Ramos (cell line): ENCODE measurements around the gene CDR2L.
"Not testable (repeated sequence)": the region's sequence is repeated elsewhere in the genome, so short reads cannot be mapped to it uniquely, and the experiment has no call there.

ENCODE experiments used
- in situ Hi-C: fragments of 300-500 bp; cut with MboI; formaldehyde crosslinking; loops from one replicate; pipeline ENCODE4 v1.14.3; 2022; ENCODE audit warnings: low sequenced_read_pairs; ENCODE audit not compliant: unreplicated experiment

Gene CDR2L

GRCh38 chr17:74957935-74958740, 29.3 kb upstream of the CDR2L start:
- in situ Hi-C loops, result no loop called here

GRCh38 chr17:74959826-74960515, 27.5 kb upstream of the CDR2L start:
- in situ Hi-C loops, result no loop called here

GRCh38 chr17:74960570-74961342, 26.7 kb upstream of the CDR2L start:
- in situ Hi-C loops, result no loop called here

DNA sequence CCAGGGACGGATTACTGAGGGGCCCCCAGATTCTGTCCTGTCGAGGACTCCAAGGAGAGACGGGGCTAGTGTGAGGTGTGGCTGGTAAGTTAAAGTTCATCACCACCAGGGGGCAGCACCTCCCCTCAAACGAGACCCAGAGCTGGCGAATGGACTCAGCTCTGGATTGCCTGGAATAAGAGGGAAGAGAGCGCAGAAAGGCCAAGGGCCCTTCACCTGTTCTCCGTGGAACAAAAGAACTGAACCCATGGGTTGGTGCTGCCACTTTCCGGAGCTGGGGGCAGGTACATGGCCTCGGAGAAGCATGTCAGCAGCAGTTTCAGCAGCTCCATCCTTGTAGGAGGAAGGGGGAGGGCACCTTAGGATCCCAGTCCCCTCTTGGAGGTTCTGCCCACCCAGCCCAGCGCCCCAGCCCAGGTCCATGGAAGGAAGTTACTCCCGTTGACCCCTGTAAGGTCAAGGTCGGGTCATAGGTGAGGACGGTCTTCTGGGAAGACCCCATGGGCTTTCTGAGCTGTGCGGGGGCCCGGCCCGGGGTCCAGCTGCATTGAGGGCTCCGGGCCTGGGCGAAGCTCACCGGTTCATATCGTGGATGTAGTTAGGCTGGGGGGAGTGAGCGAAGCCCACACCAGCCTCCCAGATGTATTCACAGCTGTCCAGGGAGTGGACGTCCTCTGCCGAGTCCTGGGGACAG, 25.6 kb upstream of the CDR2L start:
- in situ Hi-C loops, result no loop called here

GRCh38 chr17:74962622-74963394, 24.6 kb upstream of the CDR2L start:
- in situ Hi-C loops, result no loop called here

DNA sequence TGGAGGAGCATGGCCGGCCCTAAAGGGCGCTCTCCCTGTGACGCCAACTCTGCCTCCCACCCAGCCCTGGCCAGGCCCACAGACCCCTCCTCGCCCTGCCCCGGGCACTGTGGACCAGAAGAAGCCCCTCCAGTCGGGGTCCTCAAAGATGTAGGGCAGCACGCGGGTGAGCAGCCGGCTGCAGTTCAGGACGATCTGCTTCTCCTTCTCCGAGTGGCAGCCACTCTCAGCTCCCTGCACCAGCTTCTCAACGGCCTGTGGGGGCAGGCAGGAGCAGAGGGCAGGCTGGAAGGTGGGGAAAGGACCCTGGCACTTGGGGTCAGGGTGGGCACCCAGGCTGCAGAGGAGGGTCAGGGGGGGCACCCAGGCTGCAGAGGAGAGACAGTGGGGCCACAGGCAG, 23.8 kb upstream of the CDR2L start:
- in situ Hi-C loops, result no loop called here

DNA sequence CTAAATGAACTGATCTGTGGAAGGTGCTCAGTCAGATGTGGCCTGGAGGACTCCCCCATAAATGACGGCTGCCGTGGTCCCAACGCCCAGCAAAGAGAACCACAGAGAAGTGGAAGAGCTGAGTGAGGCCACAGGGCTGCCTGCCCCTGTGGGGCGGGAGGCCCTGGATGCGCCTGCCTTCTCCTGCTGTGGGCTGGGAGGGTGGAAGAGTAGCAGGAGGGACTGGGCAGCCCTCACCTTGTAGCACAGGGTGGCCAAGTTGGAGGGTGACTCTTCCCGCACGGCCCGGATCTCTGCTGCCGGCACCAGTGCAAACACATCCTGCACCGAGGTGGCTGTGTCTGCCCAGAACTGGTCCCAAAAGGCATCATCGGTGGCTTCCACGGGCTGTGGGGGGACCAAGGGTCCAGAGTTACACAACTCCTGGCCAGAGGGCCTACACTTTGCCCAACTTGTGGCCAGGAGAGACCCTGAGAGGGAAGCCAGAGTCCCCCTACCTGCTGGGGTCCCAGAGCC, 23.1 kb upstream of the CDR2L start:
- in situ Hi-C loops, result no loop called here

GRCh38 chr17:74964988-74965622, 22.3 kb upstream of the CDR2L start:
- in situ Hi-C loops, result no loop called here

- in situ Hi-C loops, result no loop called here
Observed at GRCh38 chr17:74968361-74968780, 19.1 kb upstream of the CDR2L start.

DNA sequence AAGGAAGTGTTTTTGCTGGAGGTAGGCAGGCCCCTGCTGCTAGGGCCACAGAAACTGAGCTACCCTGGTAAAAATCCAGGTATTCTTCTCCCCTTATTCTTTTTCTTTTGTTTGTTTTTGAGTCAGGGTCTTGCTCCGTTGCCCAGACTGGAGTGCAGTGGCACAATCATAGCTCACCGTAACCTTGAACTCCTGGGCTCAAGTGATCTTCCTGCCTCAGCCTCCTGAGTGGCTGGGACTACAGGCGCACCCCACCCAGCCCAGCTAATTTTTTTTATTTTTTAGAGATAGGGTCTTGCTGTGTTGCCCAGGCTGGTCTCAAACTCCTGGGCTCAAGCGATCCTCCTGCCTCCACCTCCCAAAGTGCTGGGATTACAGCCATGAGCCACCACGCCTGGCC, 17.9 kb upstream of the CDR2L start:
- in situ Hi-C loops, result not testable (repeated sequence)

DNA sequence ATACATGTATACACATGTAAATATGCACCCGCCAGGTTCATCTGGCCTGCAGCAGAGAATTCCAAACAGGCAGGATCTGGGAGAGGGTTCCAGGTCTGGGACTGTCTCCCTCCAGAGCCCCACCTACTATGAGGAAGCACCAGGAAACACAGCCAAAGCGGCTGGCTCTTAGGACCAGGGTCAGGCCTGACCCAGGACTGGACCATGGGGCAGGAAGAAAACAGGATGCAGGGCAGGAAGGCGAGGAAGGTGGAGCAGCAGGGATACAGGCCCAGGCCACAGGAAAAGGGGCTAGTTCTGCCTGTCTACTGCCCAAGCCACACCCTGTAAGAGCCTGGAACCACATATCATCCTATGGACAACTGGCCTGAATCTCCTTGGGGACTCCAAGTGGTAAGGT, 17.0 kb upstream of the CDR2L start:
- in situ Hi-C loops, result no loop called here

DNA sequence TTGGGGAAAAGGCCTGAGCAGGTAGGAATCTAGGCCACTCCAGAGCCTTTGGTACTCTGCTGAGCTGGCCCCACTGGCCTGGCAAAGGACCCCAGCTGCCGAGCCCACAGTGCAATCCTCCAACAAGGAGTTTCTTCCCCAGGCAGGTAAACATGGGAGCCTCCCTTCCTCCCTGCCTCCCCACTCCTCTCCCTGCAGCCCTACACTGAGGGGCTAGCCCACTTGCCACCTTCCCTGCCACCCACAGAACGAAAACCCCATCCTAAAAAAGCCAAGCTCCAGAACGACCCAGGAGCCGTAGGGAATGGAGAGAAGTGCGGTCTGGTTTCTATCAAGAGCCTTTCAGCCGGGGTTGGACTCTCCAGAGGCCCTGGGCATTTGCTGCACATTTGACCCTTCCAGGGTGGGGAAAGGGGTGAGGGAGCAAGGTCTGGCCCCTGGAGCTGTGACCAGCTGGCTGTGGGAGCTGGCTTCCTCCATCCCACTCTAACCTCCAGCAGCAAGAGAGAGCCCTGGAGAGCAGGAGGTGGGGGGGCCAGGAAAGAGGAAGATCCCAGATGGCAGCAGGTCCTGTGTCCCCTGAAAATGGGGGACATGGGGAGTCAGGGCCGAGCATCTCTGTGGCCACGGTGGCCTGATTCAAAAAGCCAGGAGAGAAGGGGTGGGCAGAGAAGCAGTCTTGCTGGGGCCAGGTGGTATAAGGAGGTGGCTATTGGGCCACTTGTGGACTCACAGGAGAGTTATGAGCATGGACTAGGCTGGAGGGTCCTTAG, 16.2 kb upstream of the CDR2L start:
- in situ Hi-C loops, result no loop called here

DNA sequence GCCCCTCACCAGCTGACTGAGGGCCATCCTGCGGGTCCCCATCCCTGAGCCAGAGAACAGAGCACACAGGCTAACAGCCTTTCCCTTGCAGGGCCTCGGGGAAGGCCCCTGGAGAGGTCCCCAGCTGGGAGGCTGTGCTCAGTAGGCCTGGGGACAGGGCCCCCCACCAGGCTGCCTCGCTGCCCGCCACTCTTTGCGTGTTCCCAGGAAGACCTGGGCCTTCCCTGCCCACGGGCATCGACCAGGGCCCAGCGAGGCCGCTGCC, 15.7 kb upstream of the CDR2L start:
- in situ Hi-C loops, result no loop called here

GRCh38 chr17:74972107-74972972, 15.1 kb upstream of the CDR2L start, which contains the start of gene HID1:
TSS of gene HID1 (minus strand) at chr17:74972759. CDS start at chr17:74972656, 103 bp downstream.
- in situ Hi-C loops, result no loop called here

GRCh38 chr17:74972973-74973328, 14.5 kb upstream of the CDR2L start:
- in situ Hi-C loops, result no loop called here

DNA sequence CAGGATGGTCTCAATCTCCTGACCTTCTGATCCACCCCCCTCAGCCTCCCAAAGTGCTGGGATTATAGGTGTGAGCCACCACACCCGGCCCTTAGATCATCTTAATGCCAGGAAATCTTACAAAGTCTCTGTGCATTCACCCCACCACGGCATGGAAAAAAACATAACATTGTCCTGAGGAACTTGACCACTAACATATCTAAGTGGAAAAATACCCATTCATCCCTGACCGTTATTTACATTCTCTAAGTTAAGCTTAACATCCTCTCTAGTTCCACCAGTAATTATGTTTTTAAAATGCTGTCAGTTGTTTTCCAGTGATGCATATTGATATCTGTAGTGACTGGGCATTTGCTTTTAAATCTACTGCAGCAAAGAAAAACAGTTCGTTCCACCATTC, 11.5 kb upstream of the CDR2L start:
- in situ Hi-C loops, result no loop called here

GRCh38 chr17:74977802-74978201, 9.6 kb upstream of the CDR2L start:
- in situ Hi-C loops, result no loop called here

- in situ Hi-C loops, result no loop called here
Observed at GRCh38 chr17:74978240-74978639, 9.2 kb upstream of the CDR2L start.
